ENCODE measurements around the gene NUP210.

GRCh38 chr3:13313813-13314212, 106.3 kb downstream of the NUP210 start:
- no peak for TF ChIP-seq POLR2A (IDR thresholded peaks at IDR 0.05)
- no peak for TF ChIP-seq CTCF (IDR thresholded peaks at IDR 0.05)

Measured in testis (tissue), 2 donors.